Kidney epithelial cell (primary cell): ENCODE measurements around the gene RFTN1. TPM values are rescaled to one million over a fixed set of nuclear protein-coding genes. Genes with fewer than 3 reads are reported as not detected.

Experiments
- DNase-seq: peaks from one replicate; pipeline ENCODE4 v3.0.0-alpha.2; 2010; ENCODE audit warnings: low read depth
- H3K27me3 ChIP-seq: 2 replicates; pipeline ENCODE4 v1.6.0; 2011; ENCODE audit warnings: low read length; ENCODE audit not compliant: control insufficient read depth, insufficient read depth
- H3K36me3 ChIP-seq: 2 replicates; pipeline ENCODE4 v1.5.1; 2011; ENCODE audit warnings: low read length; ENCODE audit not compliant: control insufficient read depth, insufficient read depth
- H3K4me3 ChIP-seq: 2 replicates; pipeline ENCODE4 v1.5.1; 2011; ENCODE audit warnings: low read depth, mild to moderate bottlenecking, control low read depth, low read length
- CTCF ChIP-seq: IDR thresholded peaks from 2 replicates; pipeline ENCODE4 v1.5.1; 2011; ENCODE audit warnings: mild to moderate bottlenecking, moderate library complexity, low read length, control low read depth, inconsistent platforms; ENCODE audit not compliant: insufficient read depth, poor library complexity, severe bottlenecking
- total RNA-seq: library from RNA; depleted of rRNA; stranded (reverse); fragments of >200 nt; gene quantifications from 2 replicates; pipeline ENCODE4 v1.2.3, GENCODE V29; 2015

RFTN1 gene
- total RNA-seq, 1 donor from 2014 or later: 50.7 TPM

GRCh38 chr3:16545413-16546185, 32.1 kb upstream of the RFTN1 start:
- Histone ChIP-seq H3K36me3 (no peaks in the 10 kb centered on the region), H3K4me3 (no peak overlapping the region), H3K27me3 (peaks cover 2% of the 10 kb centered on the region)
- TF ChIP-seq CTCF: no peak
- DNase-seq: no peak

DNA sequence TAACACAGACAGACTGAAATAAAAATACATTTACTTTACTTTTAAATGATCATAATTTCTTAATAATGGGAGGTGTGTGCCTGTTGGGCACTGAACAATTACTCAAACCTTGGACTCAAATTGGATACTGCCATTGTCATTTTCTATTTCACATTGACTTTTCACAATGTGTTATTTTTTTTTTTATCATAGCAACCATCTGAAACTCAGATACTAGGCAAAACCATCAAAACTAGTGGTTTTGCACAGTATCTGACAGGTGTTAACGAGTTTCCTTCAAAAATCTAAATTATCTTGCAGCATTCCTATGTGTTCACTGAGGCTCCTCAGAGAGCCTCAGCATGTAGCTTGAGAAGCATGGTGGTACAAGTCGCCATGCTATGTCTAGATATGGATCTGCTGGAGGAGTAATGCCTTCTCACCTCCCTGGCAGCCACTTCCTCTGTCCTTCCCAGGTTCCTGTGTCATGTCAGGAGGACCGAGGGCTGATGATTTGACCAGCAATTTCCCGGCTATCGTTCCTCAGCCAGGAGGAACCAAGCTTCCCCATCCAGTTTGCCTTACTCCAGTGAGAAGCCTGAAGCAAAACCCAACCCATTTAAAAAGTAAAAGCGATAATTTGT, 29.9 kb upstream of the RFTN1 start:
- no peak overlapping the region for H3K4me3 ChIP-seq
- no peak for TF ChIP-seq CTCF
- DNase-seq: no peak
- peaks cover 8% of the 10 kb centered on the region for H3K27me3 ChIP-seq
- H3K36me3 ChIP-seq: no peaks in the 10 kb centered on the region

DNA sequence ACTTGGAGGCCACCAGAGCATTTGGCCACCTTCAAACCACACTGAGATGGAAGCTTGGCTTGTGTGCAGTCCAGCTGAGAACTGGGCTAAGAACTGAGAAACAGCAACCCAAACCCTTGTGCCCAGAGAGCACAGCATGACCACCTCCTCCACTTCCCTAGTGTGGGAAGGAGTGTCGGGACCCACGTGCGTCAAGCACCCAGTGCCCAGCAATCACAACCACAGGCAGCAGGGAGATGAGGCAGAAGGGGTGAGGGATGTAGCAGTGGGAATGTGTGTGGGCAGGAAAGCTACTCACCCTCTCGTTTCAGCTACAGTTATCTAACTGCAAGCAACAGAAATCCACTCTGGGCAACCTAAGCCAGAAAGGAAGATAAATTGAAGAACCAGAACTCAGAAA, 25.0 kb upstream of the RFTN1 start:
- no peak for DNase-seq
- no peak for TF ChIP-seq CTCF
- Histone ChIP-seq H3K27me3 (peaks cover 11% of the 10 kb centered on the region), H3K36me3 (no peaks in the 10 kb centered on the region), H3K4me3 (no peak overlapping the region)

DNA sequence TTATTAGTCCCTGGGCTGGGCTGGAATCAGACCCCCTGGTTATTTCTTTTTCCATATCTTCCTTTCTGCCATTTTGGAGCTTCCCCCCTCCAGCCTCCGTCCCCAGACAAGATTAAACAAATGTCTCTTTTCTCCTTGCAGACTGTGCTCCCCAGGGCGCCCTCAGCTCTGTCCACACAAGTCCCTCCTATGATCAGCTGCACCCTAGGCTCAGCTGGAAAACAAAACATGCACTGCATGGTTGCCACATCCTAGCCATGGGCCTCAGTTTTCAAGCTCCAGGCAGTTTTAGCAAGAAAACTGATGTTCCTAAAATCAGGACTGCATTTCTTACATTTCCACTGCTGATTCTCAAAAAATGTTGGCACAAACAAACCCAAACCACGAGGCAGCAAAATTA, 23.5 kb upstream of the RFTN1 start:
- no peak for TF ChIP-seq CTCF
- Histone ChIP-seq H3K36me3 (no peaks in the 10 kb centered on the region), H3K4me3 (no peak overlapping the region), H3K27me3 (peaks cover 11% of the 10 kb centered on the region)
- no peak for DNase-seq

DNA sequence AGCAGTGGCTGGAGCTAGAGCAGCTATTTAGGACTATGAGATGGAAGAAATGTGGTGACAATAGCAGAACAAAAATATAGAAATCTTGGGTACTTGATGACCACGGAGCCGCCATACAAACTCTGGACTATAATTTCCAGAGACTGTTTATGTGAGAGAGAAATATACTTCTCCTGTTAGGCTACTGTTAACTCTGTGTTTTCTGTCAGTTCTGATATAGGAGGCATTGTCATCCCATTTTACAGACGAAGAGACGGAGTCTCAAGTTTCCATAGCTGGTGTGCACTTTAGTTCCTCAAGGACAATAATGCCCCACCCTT, 22.8 kb upstream of the RFTN1 start:
- peaks cover 9% of the 10 kb centered on the region for H3K27me3 ChIP-seq
- no peak for TF ChIP-seq CTCF
- no peaks in the 10 kb centered on the region for H3K36me3 ChIP-seq
- no peak overlapping the region for H3K4me3 ChIP-seq
- DNase-seq: no peak
